GM23338 (cell line): Measurements from ENCODE around the gene IRF2. TPM values are rescaled to one million over a fixed set of nuclear protein-coding genes. Genes with fewer than 3 reads are reported as not detected.

Experiments used
- ATAC-seq: fragments of 200-7000 bp; cut with Tn5 transposase; 3 replicates; pipeline ENCODE4 v1.9.1; 2020
- DNase-seq: peaks from one replicate; pipeline ENCODE4 v3.0.0-alpha.2; 2015; ENCODE audit warnings: low spot score
- H2AFZ ChIP-seq: fragments of 200-600 bp; sonication (generic); 2 replicates; pipeline ENCODE4 v1.8.0; 2016; ENCODE audit warnings: antibody characterized with exemption, mild to moderate bottlenecking, moderate library complexity
- H3F3A ChIP-seq: fragments of 200-600 bp; sonication (generic); replicated peaks from 2 replicates; pipeline ENCODE4 v1.8.0; 2017; ENCODE audit warnings: antibody characterized with exemption, mixed run types, low read depth
- H3K27ac ChIP-seq: fragments of 200-600 bp; sonication (generic); 2 replicates; pipeline ENCODE4 v1.6.1; 2016; ENCODE audit warnings: low read depth
- H3K27me3 ChIP-seq: fragments of 200-600 bp; sonication (generic); 2 replicates; pipeline ENCODE4 v1.8.0; 2016; ENCODE audit warnings: mild to moderate bottlenecking, mixed run types, moderate library complexity; ENCODE audit not compliant: insufficient read depth
- H3K36me3 ChIP-seq: fragments of 200-600 bp; sonication (generic); 2 replicates; pipeline ENCODE4 v1.8.0; 2016; ENCODE audit warnings: mild to moderate bottlenecking; ENCODE audit not compliant: insufficient read depth
- H3K4me1 ChIP-seq: fragments of 200-600 bp; sonication (generic); 2 replicates; pipeline ENCODE4 v1.8.0; 2016; ENCODE audit warnings: mild to moderate bottlenecking, moderate library complexity; ENCODE audit not compliant: insufficient read depth
- H3K4me2 ChIP-seq: fragments of 200-600 bp; sonication (generic); 2 replicates; pipeline ENCODE4 v1.7.1; 2017; ENCODE audit warnings: mixed run types
- H3K4me3 ChIP-seq: fragments of 200-600 bp; sonication (generic); 2 replicates; pipeline ENCODE4 v1.6.1; 2016; ENCODE audit warnings: mixed run types
- H3K79me2 ChIP-seq: fragments of 200-600 bp; sonication (generic); replicated peaks from 2 replicates; pipeline ENCODE4 v1.8.0; 2017; ENCODE audit warnings: mild to moderate bottlenecking; ENCODE audit not compliant: insufficient read depth
- H3K9me2 ChIP-seq: fragments of 200-600 bp; sonication (generic); 2 replicates; pipeline ENCODE4 v1.8.0; 2017; ENCODE audit not compliant: insufficient read depth
- H4K20me1 ChIP-seq: fragments of 200-600 bp; sonication (generic); replicated peaks from 2 replicates; pipeline ENCODE4 v1.8.0; 2017; ENCODE audit warnings: mild to moderate bottlenecking; ENCODE audit not compliant: insufficient read depth
- H3K27ac Mint-ChIP-seq: 2 replicates; pipeline ENCODE4 v1.8.0; 2020; ENCODE audit warnings: inconsistent platforms, mild to moderate bottlenecking, moderate library complexity, mixed read lengths
- H3K27me3 Mint-ChIP-seq: 3 replicates; pipeline ENCODE4 v1.8.0; 2022; ENCODE audit warnings: low read depth, mild to moderate bottlenecking, moderate library complexity, mixed read lengths, inconsistent platforms; ENCODE audit not compliant: insufficient read depth, poor library complexity
- H3K36me3 Mint-ChIP-seq: 3 replicates; pipeline ENCODE4 v1.8.0; 2021; ENCODE audit warnings: low read depth, mild to moderate bottlenecking, inconsistent platforms, moderate library complexity, mixed read lengths
- H3K4me1 Mint-ChIP-seq: 3 replicates; pipeline ENCODE4 v1.8.0; 2020; ENCODE audit warnings: mild to moderate bottlenecking, inconsistent platforms, mixed read lengths
- H3K4me3 Mint-ChIP-seq: 3 replicates; pipeline ENCODE4 v1.8.0; 2021; ENCODE audit warnings: moderate library complexity, mild to moderate bottlenecking, inconsistent platforms, mixed read lengths
- H3K9me3 Mint-ChIP-seq: 3 replicates; pipeline ENCODE4 v1.8.0; 2020; ENCODE audit warnings: moderate library complexity, mild to moderate bottlenecking, inconsistent platforms, mixed read lengths
- CTCF ChIP-seq, 2 experiments: fragments of 200-600 bp in 1 of 2; sonication (generic) in 1 of 2; conservative IDR thresholded peaks; 2 replicates each; pipeline versions ENCODE4 v1.5.1 to v1.6.1; 2016 to 2017; ENCODE audit warnings: antibody characterized with exemption in 2 of 2, low read depth in 2 of 2, mild to moderate bottlenecking in 2 of 2, moderate library complexity in 1 of 2
- ETS1 ChIP-seq: IDR thresholded peaks from 2 replicates; pipeline ENCODE4 v1.6.1; 2016; ENCODE audit warnings: antibody characterized with exemption
- EZH2phosphoT487 ChIP-seq: fragments of 200-600 bp; sonication (generic); IDR thresholded peaks from one replicate; pipeline ENCODE4 v1.8.1; 2018; ENCODE audit warnings: antibody characterized with exemption; ENCODE audit not compliant: unreplicated experiment
- NANOG ChIP-seq: IDR thresholded peaks from 2 replicates; pipeline ENCODE4 v1.6.1; 2016; ENCODE audit warnings: antibody characterized with exemption, borderline replicate concordance
- POLR2AphosphoS5 ChIP-seq: IDR thresholded peaks from 2 replicates; pipeline ENCODE4 v1.6.1; 2016; ENCODE audit warnings: antibody characterized with exemption, low read depth
- REST ChIP-seq: IDR thresholded peaks from one replicate; pipeline ENCODE4 v1.6.1; 2018; ENCODE audit warnings: antibody characterized with exemption; ENCODE audit not compliant: unreplicated experiment
- STAT1 ChIP-seq: IDR thresholded peaks from one replicate; pipeline ENCODE4 v1.6.1; 2016; ENCODE audit warnings: antibody characterized with exemption; ENCODE audit not compliant: unreplicated experiment
- ZNF462 ChIP-seq: fragments of 250-450 bp; sonication (Bioruptor Pico); IDR thresholded peaks from 2 replicates; pipeline ENCODE4 v1.5.0; 2020; ENCODE audit warnings: mild to moderate bottlenecking, moderate library complexity
- polyA plus RNA-seq: library from polyadenylated mRNA; unstranded; fragments of >200 nt; fragmentation: Nextera tagmentation; extraction: Ambion mirVana; gene quantifications from 2 replicates; pipeline ENCODE4 v1.2.1, GENCODE V29; 2016
- total RNA-seq: library from RNA; depleted of rRNA; stranded (reverse); fragments of >200 nt; shearing (Covaris generic); gene quantifications from 2 replicates; pipeline ENCODE4 v1.2.3, GENCODE V29; 2014

The IRF2 gene
- total and polyA plus RNA-seq, 2 experiments from 2014 or later, result 14.7 to 15.0 TPM

GRCh38 chr4:184470785-184471110, 3.6 kb downstream of the IRF2 start:
- H3K9me3 Mint-ChIP-seq, result peaks cover 5% of the 10 kb centered on the region; the same call in 1 of the 3 replicates
- TF ChIP-seq ETS1, result no peak
- TF ChIP-seq POLR2AphosphoS5, result no peak
- no peak for TF ChIP-seq ZNF462 (CRISPR knock-in tag)
- TF ChIP-seq NANOG, result no peak
- no peak for TF ChIP-seq STAT1
- no peak for TF ChIP-seq EZH2phosphoT487
- no peak for TF ChIP-seq CTCF (conservative IDR thresholded peaks at IDR 0.05; ENCODE audit: low read depth in 2 of 2)
- TF ChIP-seq REST, result no peak
- DNase-seq (no peak), ATAC-seq (no peak)
- H3K27me3 ChIP-seq, result no peaks in the 10 kb centered on the region
- no peak overlapping the region for H3K27ac ChIP-seq
- H3K9me2 ChIP-seq, result no peaks in the 10 kb centered on the region
- H3K27me3 Mint-ChIP-seq, result peaks cover 12% of the 10 kb centered on the region
- H3K36me3 Mint-ChIP-seq, result peaks cover 4% of the 10 kb centered on the region; the same call in 2 of the 3 replicates
- H2AFZ ChIP-seq, result no peak overlapping the region
- no peak overlapping the region for H3K4me3 Mint-ChIP-seq
- peaks cover 7% of the 10 kb centered on the region for H4K20me1 ChIP-seq
- H3K4me2 ChIP-seq, result no peak overlapping the region
- H3K79me2 ChIP-seq, result peaks cover 84% of the 10 kb centered on the region
- no peak overlapping the region for H3K4me3 ChIP-seq
- H3K27ac Mint-ChIP-seq, result no peak overlapping the region
- no peaks in the 10 kb centered on the region for H3K36me3 ChIP-seq
- H3K4me1 ChIP-seq, result peaks cover 21% of the 10 kb centered on the region
- 0 out of 2 replicates have a peak, but pooled peaks cover 12% of the 10 kb centered on the region for H3F3A ChIP-seq
- H3K4me1 Mint-ChIP-seq, result peaks cover 25% of the 10 kb centered on the region
